Kidney (tissue), 22 donors: ENCODE data around the gene CDH13. TPM values are rescaled to one million over a fixed set of nuclear protein-coding genes. Genes with fewer than 3 reads are reported as not detected.

Experiments
- DNase-seq, 5 donors: peaks; one replicate each; pipeline ENCODE4 v3.0.0-alpha.2; 2013 to 2020
- FAIRE-seq: peaks from 2 replicates; lab custom pipeline; 2012; peaks lifted over from hg19 to GRCh38; lab: Jason Lieb, UNC
- H3K27ac ChIP-seq, 2 donors: one replicate each; pipeline ENCODE4 v1.7.0; 2013; ENCODE audit warnings: low read depth in 2 of 2, low read length in 2 of 2, inconsistent platforms in 1 of 2
- H3K27me3 ChIP-seq: one replicate; pipeline ENCODE4 v1.7.1; 2013; ENCODE audit warnings: low read length, inconsistent platforms; ENCODE audit not compliant: control insufficient read depth, insufficient read depth
- H3K36me3 ChIP-seq, 3 donors: one replicate each; pipeline versions ENCODE4 v1.7.0 to v1.7.1; 2013; ENCODE audit warnings: low read length in 3 of 3, control low read depth in 1 of 3, inconsistent platforms in 1 of 3; ENCODE audit not compliant: insufficient read depth in 3 of 3, control insufficient read depth in 2 of 3
- H3K4me1 ChIP-seq, 3 donors: one replicate each; pipeline versions ENCODE4 v1.7.0 to v1.7.1; 2013; ENCODE audit warnings: low read length in 3 of 3, inconsistent platforms in 1 of 3, low read depth in 1 of 3; ENCODE audit not compliant: control insufficient read depth in 2 of 3, insufficient read depth in 2 of 3
- H3K4me3 ChIP-seq, 3 donors: one replicate each; pipeline versions ENCODE4 v1.7.0 to v1.8.1; 2013; ENCODE audit warnings: low read length in 3 of 3, control low read depth in 1 of 3, inconsistent platforms in 1 of 3
- H3K9ac ChIP-seq, 3 donors: one replicate each; pipeline versions ENCODE4 v1.7.0 to v1.7.1; 2013; ENCODE audit warnings: low read length in 3 of 3, control low read depth in 1 of 3, inconsistent platforms in 1 of 3
- H3K9me3 ChIP-seq, 3 donors: one replicate each; pipeline versions ENCODE4 v1.7.0 to v1.7.1; 2013; ENCODE audit warnings: low read length in 3 of 3, control low read depth in 1 of 3, inconsistent platforms in 1 of 3; ENCODE audit not compliant: control insufficient read depth in 2 of 3, insufficient read depth in 1 of 3
- intact Hi-C: fragments of 100-400 bp; cut with DNase I; formaldehyde crosslinking; loops from one replicate; pipeline ENCODE4 v1.11.1; 2022
- long read RNA-seq, 10 donors: library from polyadenylated mRNA in 1 of 10; unstranded in 1 of 10; transcript quantifications; one replicate each; pipeline ENCODE4 v2.0.0 and lab custom pipeline, GENCODE V29; 2021 to 2026
- polyA plus RNA-seq: library from polyadenylated mRNA; stranded (reverse); fragments of 350-450 nt; fragmentation: Illumina TruSeq; extraction: RNeasy Lipid Tissue Mini Kit (QIAGEN cat#74804); gene quantifications from one replicate; pipeline ENCODE4 v1.2.3, GENCODE V29; 2014; ENCODE audit warnings: low read depth, low replicate concordance; ENCODE audit not compliant: insufficient read depth
- total RNA-seq: library from RNA; stranded (reverse); fragmentation: NEBNext Ultra II Directional; extraction: Animal tissue kit (Norgen Biotek cat#: 25700); gene quantifications from one replicate; pipeline ENCODE4 v1.2.1, GENCODE V29; 2021
- TF ChIP-seq, protein P1 (sequence below): IDR thresholded peaks from 3 replicates; pipeline ENCODE4 v1.5.1; 2012; ENCODE audit warnings: mild to moderate bottlenecking, moderate library complexity, borderline replicate concordance; ENCODE audit not compliant: insufficient read depth; ENCODE audit errors: extremely low read depth
- donor health status: control.
- donor health status: control.
- donor health status: control.
- donor health status: control.
- donor health status: control.
- donor health status: DM: yes; HTN: yes; CAD: no.
- donor health status: Normal renal cell carcinoma (clear cell type).

CDH13 gene
- total RNA-seq = 13.8 TPM
- 4.8 TPM for polyA plus RNA-seq
- long read RNA-seq, donor 1 = 0 reads
- long read RNA-seq, donor 2 = 0 reads
- long read RNA-seq, donor 3 = 0 reads
- long read RNA-seq, donor 4 = 0 reads
- long read RNA-seq, donor 5 = 0 reads
- long read RNA-seq, donor 6 = 0 reads
- long read RNA-seq, donor 7, partial matches to known transcripts = 11 of 12 reads
- long read RNA-seq, donor 7, other reads (novel, unspliced or antisense) = 1 of 12 reads
- long read RNA-seq, donor 8, full-length matches to known transcripts = 1 of 1 reads
- long read RNA-seq, donor 8, partial matches to known transcripts = 0 of 1 reads
- long read RNA-seq, donor 8, other reads (novel, unspliced or antisense) = 0 of 1 reads
- long read RNA-seq, donor 9 = 0 reads
- long read RNA-seq, donor 10 = 0 reads

GRCh38 chr16:82626791-82627261, at the start of gene CDH13:
CDH13 (plus strand) TSS chr16:82626969.
- H3K4me3 ChIP-seq = peak within 1 kb of the TSS; percentile 20 to 47 (median 30)
- no peak for FAIRE-seq
- H3K27me3 ChIP-seq = peaks cover 15% of the 10 kb centered on the region
- no peaks in the 10 kb centered on the region for H3K36me3 ChIP-seq
- H3K27ac ChIP-seq = no peak within 1 kb of the TSS
- no peak within 1 kb of the TSS for H3K9ac ChIP-seq
- peaks cover 0 to 4% (median 0%) of the 10 kb centered on the region in 3 donors for H3K4me1 ChIP-seq
- intact Hi-C loops = no loop called here
- TF ChIP-seq, protein P1, sequence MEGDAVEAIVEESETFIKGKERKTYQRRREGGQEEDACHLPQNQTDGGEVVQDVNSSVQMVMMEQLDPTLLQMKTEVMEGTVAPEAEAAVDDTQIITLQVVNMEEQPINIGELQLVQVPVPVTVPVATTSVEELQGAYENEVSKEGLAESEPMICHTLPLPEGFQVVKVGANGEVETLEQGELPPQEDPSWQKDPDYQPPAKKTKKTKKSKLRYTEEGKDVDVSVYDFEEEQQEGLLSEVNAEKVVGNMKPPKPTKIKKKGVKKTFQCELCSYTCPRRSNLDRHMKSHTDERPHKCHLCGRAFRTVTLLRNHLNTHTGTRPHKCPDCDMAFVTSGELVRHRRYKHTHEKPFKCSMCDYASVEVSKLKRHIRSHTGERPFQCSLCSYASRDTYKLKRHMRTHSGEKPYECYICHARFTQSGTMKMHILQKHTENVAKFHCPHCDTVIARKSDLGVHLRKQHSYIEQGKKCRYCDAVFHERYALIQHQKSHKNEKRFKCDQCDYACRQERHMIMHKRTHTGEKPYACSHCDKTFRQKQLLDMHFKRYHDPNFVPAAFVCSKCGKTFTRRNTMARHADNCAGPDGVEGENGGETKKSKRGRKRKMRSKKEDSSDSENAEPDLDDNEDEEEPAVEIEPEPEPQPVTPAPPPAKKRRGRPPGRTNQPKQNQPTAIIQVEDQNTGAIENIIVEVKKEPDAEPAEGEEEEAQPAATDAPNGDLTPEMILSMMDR = no peak
- peak in 4 of 5 donors; percentile 28 to 55 (median 46) for DNase-seq
- no peaks in the 10 kb centered on the region for H3K9me3 ChIP-seq

DNA sequence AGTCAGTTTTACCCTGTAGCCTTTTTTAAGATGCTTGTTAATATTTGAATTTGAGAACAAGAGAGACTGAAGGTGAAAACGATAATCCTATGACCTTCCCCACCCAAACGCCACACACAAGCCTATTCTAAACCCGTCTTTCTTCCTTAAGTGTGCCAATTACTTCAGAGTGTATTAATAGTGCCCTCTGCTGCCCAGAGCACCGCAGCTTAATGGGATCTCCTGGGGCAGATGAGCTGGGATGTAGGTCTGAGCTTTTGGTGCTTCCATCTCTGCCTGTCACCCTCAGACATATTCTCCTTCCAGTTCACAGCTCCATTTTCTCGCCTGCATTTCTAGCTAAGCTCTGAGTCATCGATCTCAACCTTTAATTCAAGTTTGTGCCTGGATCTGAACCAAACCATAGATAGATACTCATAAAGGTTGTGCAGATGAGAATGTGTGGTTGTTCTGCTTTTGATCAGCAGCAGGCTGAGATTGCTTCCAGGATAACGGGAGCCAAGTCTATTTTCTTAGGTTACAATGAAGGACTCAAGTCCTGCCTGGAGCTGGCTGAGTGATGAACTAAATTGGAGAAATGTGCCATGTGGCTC, 46.4 kb upstream of the CDH13 start:
- Histone ChIP-seq H3K4me1 (no peaks in the 10 kb centered on the region), H3K9ac (no peak overlapping the region), H3K4me3 (no peak overlapping the region), H3K27me3 (no peaks in the 10 kb centered on the region), H3K9me3 (no peaks in the 10 kb centered on the region), H3K36me3 (no peaks in the 10 kb centered on the region), H3K27ac (no peak overlapping the region)
- intact Hi-C loops = no loop called here
- FAIRE-seq (no peak), DNase-seq (peak in 3 of 5 donors; percentile 24 to 61 (median 31))
- TF ChIP-seq, protein P1 = no peak

DNA sequence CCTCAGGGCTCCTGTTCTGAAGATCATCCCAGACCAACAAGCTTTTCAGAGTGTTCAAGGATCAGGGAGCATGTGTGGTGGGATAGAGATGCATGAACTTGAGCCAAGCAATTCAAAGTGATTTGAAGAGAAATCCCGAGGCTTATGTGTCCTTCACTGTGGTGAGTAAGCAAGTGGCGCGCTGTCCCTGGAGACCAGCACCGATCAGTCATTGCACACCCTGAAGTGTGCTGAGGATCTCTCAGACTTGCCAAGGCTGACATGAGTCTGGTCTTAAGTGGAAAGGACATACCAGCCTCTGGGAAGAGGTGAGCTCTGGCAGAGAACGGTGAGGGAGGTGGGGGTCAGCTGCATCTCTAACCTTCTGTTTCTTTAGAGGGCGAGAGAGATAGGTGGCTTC, 43.8 kb upstream of the CDH13 start:
- H3K27ac ChIP-seq = no peak overlapping the region
- no peaks in the 10 kb centered on the region for H3K27me3 ChIP-seq
- H3K36me3 ChIP-seq = no peaks in the 10 kb centered on the region
- intact Hi-C loops = no loop called here
- H3K4me3 ChIP-seq = no peak overlapping the region
- no peak overlapping the region for H3K9ac ChIP-seq
- no peaks in the 10 kb centered on the region for H3K4me1 ChIP-seq
- no peaks in the 10 kb centered on the region for H3K9me3 ChIP-seq
- TF ChIP-seq, protein P1 = no peak
- FAIRE-seq (no peak), DNase-seq (no peak)
